Measurements from ENCODE around the gene SNTB2. TPM values are rescaled to one million over a fixed set of nuclear protein-coding genes. Genes with fewer than 3 reads are reported as not detected.

Gene SNTB2
- total and polyA plus RNA-seq, 2 of the 4 experiments (the other 2 are of a cell fraction): 23.5 to 47.5 TPM

GRCh38 chr16:69301187-69301586 is 114.2 kb downstream of the SNTB2 start:
- no peak overlapping the region for H2AFZ ChIP-seq (replicated peaks; ENCODE audit: low read length, poor library complexity)
- no peak overlapping the region for H4K91ac ChIP-seq (ENCODE audit: insufficient read depth, low read depth, low read length)
- H3K4me1 ChIP-seq (ENCODE audit: control insufficient read depth, insufficient read depth, low read length): no peaks in the 10 kb centered on the region
- ATAC-seq (ENCODE audit: low read depth) (no peak), DNase-seq (no peak)
- no peak overlapping the region for H4K8ac ChIP-seq (ENCODE audit: low read depth in 2 of 2, low read length in 2 of 2)
- ChIA-PET POLR2A (ENCODE audit: unreplicated experiment) (interaction anchor here (0.5 kb wide), 1 partner anchor 190 kb away, joined by 4 read pairs; no protein-coding TSS in a partner anchor), CTCF (interaction anchor here (1.0 kb wide), 1 partner anchor 11 kb away, joined by 3 read pairs; no protein-coding TSS in a partner anchor)
- no peaks in the 10 kb centered on the region for H3K9me3 ChIP-seq (ENCODE audit: control insufficient read depth, insufficient read depth, low read length)
- no peak overlapping the region for H3K9ac ChIP-seq (ENCODE audit: low read depth, low read length)
- H3K4me3 ChIP-seq (ENCODE audit: insufficient read depth, low read depth, low read length): no peak overlapping the region
- H4K5ac ChIP-seq (ENCODE audit: low read depth, low read length): no peak overlapping the region
- TF ChIP-seq SMC3 (IDR thresholded peaks at IDR 0.05; ENCODE audit: low read depth, low read length) (no peak), CEBPB (IDR thresholded peaks at IDR 0.05; ENCODE audit: low read depth, low read length) (no peak), POLR2A (IDR thresholded peaks at IDR 0.05; ENCODE audit: low read depth, low read length) (no peak), MXI1 (IDR thresholded peaks at IDR 0.05; ENCODE audit: borderline replicate concordance, low read depth, low read length) (no peak), CHD1 (IDR thresholded peaks at IDR 0.05; ENCODE audit: low read depth, low read length) (no peak), RAD21 (IDR thresholded peaks at IDR 0.05; ENCODE audit: low read length) (no peak), RFX5 (IDR thresholded peaks at IDR 0.05; ENCODE audit: low read depth, low read length) (no peak), USF2 (IDR thresholded peaks at IDR 0.05; ENCODE audit: low read depth, low read length) (no peak)
- no peak overlapping the region for H3K27ac ChIP-seq (ENCODE audit: insufficient read depth, low read length)
- no peak overlapping the region for H3K18ac ChIP-seq (ENCODE audit: low read depth, low read length)
- H3K9me1 ChIP-seq (ENCODE audit: insufficient read depth, low read length): peaks cover 12% of the 10 kb centered on the region
- no peak overlapping the region for H2BK5ac ChIP-seq (ENCODE audit: low read depth, low read length, poor library complexity, severe bottlenecking)
- H3K79me1 ChIP-seq (ENCODE audit: low read depth in 1 of 2, low read length in 2 of 2): peaks cover 9 to 49% of the 10 kb centered on the region in 2 experiments; a peak in 3 of 4 replicates
- H3K14ac ChIP-seq (replicated peaks; ENCODE audit: low read depth, low read length): no peak overlapping the region
- H3K4me2 ChIP-seq (ENCODE audit: low read depth, low read length): no peak overlapping the region
- 67% methylated on average over 1 of the region's 1 CpG; no CpG with 5 or more reads in 1 of the 2 experiments for WGBS, 2 experiments (ENCODE audit: extremely low coverage in 2 of 2, insufficient read length in 1 of 2)
- H2AK5ac ChIP-seq (ENCODE audit: low read depth, low read length): no peak overlapping the region
- in situ Hi-C loops (cut with MboI; ENCODE audit: low sequenced_read_pairs) (no loop called here), intact Hi-C loops (cut with micrococcal nuclease) (no loop called here), dilution Hi-C loops (cut with HindIII; ENCODE audit: low sequenced_read_pairs, unreplicated experiment) (no loop called here)
- H3K4ac ChIP-seq (ENCODE audit: low read depth, low read length): no peak overlapping the region
- no peaks in the 10 kb centered on the region for H3K27me3 ChIP-seq (ENCODE audit: control insufficient read depth, insufficient read depth, low read length)
- peaks cover 44% of the 10 kb centered on the region for H3K36me3 ChIP-seq (ENCODE audit: control insufficient read depth, insufficient read depth, low read length)
- no peak overlapping the region for H2BK120ac ChIP-seq (ENCODE audit: low read depth, low read length)
- no peak overlapping the region; the same call in 2 of the 3 replicates for H2BK15ac ChIP-seq (ENCODE audit: low read depth, low read length)
- H4K20me1 ChIP-seq (ENCODE audit: insufficient read depth, low read length): peaks cover 3% of the 10 kb centered on the region; the same call in 1 of the 2 replicates
- no peak overlapping the region for H3K23ac ChIP-seq (ENCODE audit: low read depth, low read length)
- no peak overlapping the region; the same call in 1 of the 2 replicates for H3K56ac ChIP-seq (ENCODE audit: extremely low read depth, insufficient read depth, low read length)
- H2BK20ac ChIP-seq (ENCODE audit: low read depth, low read length): no peak overlapping the region
- BruUV-seq (replicated peaks): no TSS peak
- no peak overlapping the region for H2AK9ac ChIP-seq (replicated peaks; ENCODE audit: low read depth, low read length, poor library complexity)

Measured in IMR-90 (cell line).